ENCODE data around the gene ABCA1.

Gene ABCA1

DNA sequence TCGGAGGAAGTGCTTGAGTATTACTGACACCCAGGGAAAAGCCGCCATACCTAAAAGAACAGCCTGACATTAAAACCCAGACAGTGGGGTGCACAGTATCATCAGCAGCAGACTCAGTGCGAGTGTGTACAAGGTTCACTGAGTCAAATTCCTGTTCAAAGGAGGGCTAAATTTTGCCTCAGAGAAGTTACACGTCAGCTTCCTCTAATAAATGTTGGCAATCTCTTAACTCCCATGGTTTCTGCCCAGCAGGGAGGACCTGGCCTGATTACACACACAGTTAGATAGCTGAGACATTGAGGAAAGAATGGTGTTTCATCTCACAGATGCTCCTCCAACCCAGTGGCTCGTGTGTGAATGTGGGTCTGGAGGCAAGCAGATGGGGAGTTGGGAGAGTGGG is 125.8 kb downstream of the ABCA1 start:
- DNase-seq (ENCODE audit: low spot score): no peak
- TF ChIP-seq CTCF (IDR thresholded peaks at IDR 0.05; ENCODE audit: extremely low read depth, missing control alignments): no peak

GRCh38 chr9:104800068-104800785 is 127.7 kb downstream of the ABCA1 start:
- no peak for TF ChIP-seq CTCF (IDR thresholded peaks at IDR 0.05; ENCODE audit: extremely low read depth, missing control alignments)
- DNase-seq (ENCODE audit: low spot score): no peak

- no peak for TF ChIP-seq CTCF (IDR thresholded peaks at IDR 0.05; ENCODE audit: extremely low read depth, missing control alignments)
- no peak for DNase-seq (ENCODE audit: low spot score)
Observed at GRCh38 chr9:104798209-104798995, 129.6 kb downstream of the ABCA1 start.

DNA sequence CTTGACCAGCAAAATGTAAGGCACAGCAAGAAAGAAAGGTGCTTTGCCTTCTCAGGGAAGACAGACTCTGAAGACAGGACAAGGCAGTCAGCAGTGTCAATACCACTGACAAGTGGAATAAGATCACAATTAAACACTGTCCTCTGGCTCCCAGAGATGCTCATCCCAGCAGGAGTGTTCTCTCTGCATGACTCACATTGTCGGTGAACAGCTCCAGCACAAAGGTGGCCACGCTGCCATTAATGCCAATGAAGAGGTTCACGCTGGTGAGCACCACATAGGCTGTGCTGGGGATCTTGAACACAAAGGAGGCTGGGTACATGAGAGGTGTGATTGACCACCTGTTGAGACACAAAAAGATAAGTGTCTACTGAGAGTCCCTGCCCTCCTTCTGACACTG is 132.1 kb downstream of the ABCA1 start:
- TF ChIP-seq CTCF (IDR thresholded peaks at IDR 0.05; ENCODE audit: extremely low read depth, missing control alignments): no peak
- no peak for DNase-seq (ENCODE audit: low spot score)

- no peak for DNase-seq (ENCODE audit: low spot score)
- TF ChIP-seq CTCF (IDR thresholded peaks at IDR 0.05; ENCODE audit: extremely low read depth, missing control alignments): no peak
Observed at GRCh38 chr9:104795082-104795481, 132.9 kb downstream of the ABCA1 start.

DNA sequence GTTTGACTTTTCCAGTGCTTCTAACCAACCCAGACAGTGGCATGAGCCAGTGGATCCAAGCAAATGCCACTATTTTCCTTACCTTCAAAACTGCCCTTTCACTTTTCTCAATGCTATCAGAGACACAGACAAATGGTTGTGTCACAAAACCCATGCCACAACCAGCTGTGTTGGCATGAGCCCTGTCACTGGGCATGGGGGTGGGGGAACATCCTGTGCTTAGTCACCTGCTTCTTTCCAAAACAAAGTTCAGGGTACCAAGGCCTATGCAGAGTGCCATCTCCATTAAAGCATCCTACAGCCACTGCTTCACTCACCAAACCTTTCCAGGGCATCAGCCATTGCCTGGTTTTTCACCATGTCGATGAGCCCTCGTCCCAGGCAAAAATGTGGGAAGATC is 133.9 kb downstream of the ABCA1 start:
- DNase-seq (ENCODE audit: low spot score): no peak
- TF ChIP-seq CTCF (IDR thresholded peaks at IDR 0.05; ENCODE audit: extremely low read depth, missing control alignments): no peak

DNA sequence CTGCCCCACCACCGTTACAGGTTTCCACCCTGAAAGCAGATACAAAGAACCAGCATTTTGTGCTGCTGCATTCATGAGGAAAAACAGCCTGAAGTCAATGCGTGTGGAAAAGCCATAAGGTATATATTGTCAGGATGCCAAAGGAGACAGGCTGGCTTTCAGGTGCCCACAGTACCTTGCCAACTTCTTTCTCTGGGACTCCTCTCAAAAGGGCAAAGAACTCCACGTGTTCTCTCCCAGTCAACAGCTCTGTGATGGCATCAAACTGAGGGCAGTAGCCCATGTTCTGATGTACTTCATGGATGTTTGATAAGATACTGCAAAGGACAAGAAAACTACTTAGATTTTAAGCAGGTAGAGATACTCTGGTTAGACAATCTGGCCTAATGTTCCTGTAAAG is 139.7 kb downstream of the ABCA1 start:
- no peak for TF ChIP-seq CTCF (IDR thresholded peaks at IDR 0.05; ENCODE audit: extremely low read depth, missing control alignments)
- DNase-seq (ENCODE audit: low spot score): no peak

Data from GM20000 (cell line).